T-cell (primary cell): Measurements from ENCODE around the gene MYRF. TPM values are rescaled to one million over a fixed set of nuclear protein-coding genes. Genes with fewer than 3 reads are reported as not detected.

Experiments
- ATAC-seq, 4 experiments: fragments of 200-7000 bp in 3 of 4; fragments of 150-1000 bp in 1 of 4; cut with Tn5 transposase; replicated peaks in 1 of 4; 1 replicate in 3 of 4; 2 replicates in 1 of 4; pipeline ENCODE4 v1.10.0; 2021; ENCODE audit warnings: moderate library complexity in 3 of 4, mild to moderate bottlenecking in 2 of 4, moderate number of reproducible peaks in 1 of 4
- CTCF ChIA-PET, 2 donors: fragments of 300-600 bp; sonication (Branson Sonifier 250); formaldehyde crosslinking; loops; one replicate each; lab custom pipeline; 2022; ENCODE audit warnings: antibody characterized with exemption in 2 of 2; lab: Charles Lee
- POLR2A ChIA-PET, 2 donors: fragments of 300-600 bp; sonication (Branson Sonifier 250); formaldehyde crosslinking; loops; one replicate each; lab custom pipeline; 2022; ENCODE audit warnings: antibody characterized with exemption in 2 of 2; lab: Charles Lee
- DNase-seq, 35 experiments: peaks; one replicate each; pipeline versions ENCODE4 v3.0.0 to v3.0.0-alpha.2; 2013 to 2023
- H3K27ac ChIP-seq: one replicate; pipeline ENCODE4 v1.5.1; 2013; ENCODE audit warnings: low read length
- H3K27me3 ChIP-seq, 2 experiments: replicated peaks in 1 of 2; 1 replicate in 1 of 2; 2 replicates in 1 of 2; pipeline versions ENCODE4 v1.6.1 to v1.7.0; 2013; ENCODE audit warnings: low read length in 1 of 2, mixed read lengths in 1 of 2; ENCODE audit not compliant: control insufficient read depth in 2 of 2, insufficient read depth in 2 of 2; ENCODE audit errors: extremely low read depth in 1 of 2
- H3K36me3 ChIP-seq, 2 donors: 1 replicate in 1 of 2; 2 replicates in 1 of 2; pipeline versions ENCODE4 v1.6.1 to v1.7.0; 2013; ENCODE audit warnings: low read length in 1 of 2; ENCODE audit not compliant: control insufficient read depth in 2 of 2, insufficient read depth in 1 of 2; ENCODE audit errors: extremely low read depth in 1 of 2
- H3K4me1 ChIP-seq, 2 experiments: 1 replicate in 1 of 2; 2 replicates in 1 of 2; pipeline versions ENCODE4 v1.6.1 to v1.7.0; 2013; ENCODE audit warnings: low read length in 2 of 2, mixed read lengths in 1 of 2; ENCODE audit not compliant: insufficient read depth in 2 of 2, control insufficient read depth in 1 of 2; ENCODE audit errors: extremely low read depth in 1 of 2
- H3K4me3 ChIP-seq, 2 donors: 1 replicate in 1 of 2; 2 replicates in 1 of 2; pipeline versions ENCODE4 v1.5.1 to v1.7.0; 2013; ENCODE audit warnings: mild to moderate bottlenecking in 2 of 2, low read length in 1 of 2, moderate library complexity in 1 of 2; ENCODE audit not compliant: control insufficient read depth in 1 of 2; ENCODE audit errors: extremely low read depth in 1 of 2
- H3K9me3 ChIP-seq: 2 replicates; pipeline ENCODE4 v1.7.0; 2013
- H3K27ac Mint-ChIP-seq, 2 donors: one replicate each; pipeline ENCODE4 v1.8.0; 2020 to 2021; ENCODE audit warnings: mild to moderate bottlenecking in 2 of 2, mixed read lengths in 2 of 2
- H3K27me3 Mint-ChIP-seq, 2 donors: one replicate each; pipeline ENCODE4 v1.8.0; 2021 to 2022; ENCODE audit warnings: mixed read lengths in 2 of 2
- H3K36me3 Mint-ChIP-seq: one replicate; pipeline ENCODE4 v1.8.0; 2021; ENCODE audit warnings: mixed read lengths
- H3K4me1 Mint-ChIP-seq, 3 donors: one replicate each; pipeline ENCODE4 v1.8.0; 2020 to 2022; ENCODE audit warnings: mixed read lengths in 3 of 3, mild to moderate bottlenecking in 1 of 3
- H3K4me3 Mint-ChIP-seq, 3 donors: one replicate each; pipeline ENCODE4 v1.8.0; 2020 to 2022; ENCODE audit warnings: mild to moderate bottlenecking in 3 of 3, mixed read lengths in 3 of 3, moderate library complexity in 3 of 3
- H3K9me3 Mint-ChIP-seq, 3 donors: one replicate each; pipeline ENCODE4 v1.8.0; 2020 to 2022; ENCODE audit warnings: mixed read lengths in 3 of 3
- WGBS: methylation state at CpG from one replicate; pipeline ENCODE4 v1.1.5; 2013; ENCODE audit warnings: missing lambda C conversion rate; ENCODE audit not compliant: insufficient coverage; 5-methylcytosine and 5-hydroxymethylcytosine counted together
- total RNA-seq, 35 experiments: library from RNA in 6 of 35; stranded (reverse) in 6 of 35; fragments of 120-200 nt in 1 of 35; gene quantifications; one replicate each; pipeline versions ENCODE4 v1.2.1 to v1.2.4 and lab custom pipeline; 2013 to 2026

Gene MYRF
- total RNA-seq, 5 donors from 2014 or later (not counting 1 experiment from before 2014, with no cell fraction given) = 0.95 to 4.9 (median 1.5) TPM

DNA sequence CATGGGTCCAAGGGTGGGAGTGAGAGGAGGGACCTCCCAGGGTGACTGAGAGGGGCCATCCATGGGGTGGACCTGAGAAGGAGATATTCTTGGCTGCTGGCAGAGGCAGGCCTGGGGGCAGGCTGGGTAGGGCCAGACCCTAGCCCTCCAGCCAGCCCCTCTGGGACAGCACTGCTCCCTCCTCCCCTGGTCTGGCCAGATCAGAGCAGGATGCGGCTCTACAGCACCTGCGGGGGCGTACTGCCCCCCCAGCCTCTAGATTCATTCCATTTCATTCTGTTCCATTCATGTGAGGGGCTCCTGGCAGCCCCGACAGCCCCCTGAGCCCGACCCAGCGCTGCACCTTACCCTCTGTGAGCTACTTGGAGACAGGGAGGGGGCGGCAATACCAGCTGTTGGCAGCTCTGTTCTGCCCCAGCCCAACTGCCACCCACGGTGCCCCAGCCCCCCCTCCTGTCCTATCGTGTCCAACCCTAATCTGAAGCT, 34.3 kb upstream of the MYRF start:
- H3K4me1 ChIP-seq = no peaks in the 10 kb centered on the region
- no peaks in the 10 kb centered on the region for H3K4me1 Mint-ChIP-seq
- no peaks in the 10 kb centered on the region for H3K36me3 ChIP-seq
- H3K27ac ChIP-seq = no peak overlapping the region
- peaks cover 0 to 6% of the 10 kb centered on the region in 2 donors for H3K27me3 Mint-ChIP-seq
- H3K4me3 ChIP-seq = no peak overlapping the region
- no peaks in the 10 kb centered on the region for H3K36me3 Mint-ChIP-seq
- no peaks in the 10 kb centered on the region for H3K9me3 ChIP-seq
- no peak overlapping the region for H3K4me3 Mint-ChIP-seq
- DNase-seq (no peak), ATAC-seq (no peak)
- POLR2A ChIA-PET = interaction anchor here in 1 of 2 donors (0.5 kb wide), 1 partner anchor 307 kb away, joined by 3 read pairs; no protein-coding TSS in a partner anchor
- CTCF ChIA-PET = no interaction called here
- H3K9me3 Mint-ChIP-seq = no peaks in the 10 kb centered on the region
- H3K27ac Mint-ChIP-seq = no peak overlapping the region
- WGBS = 60% methylated on average over 5 of the region's 9 CpGs
- peaks cover 0 to 17% of the 10 kb centered on the region in 2 experiments for H3K27me3 ChIP-seq

DNA sequence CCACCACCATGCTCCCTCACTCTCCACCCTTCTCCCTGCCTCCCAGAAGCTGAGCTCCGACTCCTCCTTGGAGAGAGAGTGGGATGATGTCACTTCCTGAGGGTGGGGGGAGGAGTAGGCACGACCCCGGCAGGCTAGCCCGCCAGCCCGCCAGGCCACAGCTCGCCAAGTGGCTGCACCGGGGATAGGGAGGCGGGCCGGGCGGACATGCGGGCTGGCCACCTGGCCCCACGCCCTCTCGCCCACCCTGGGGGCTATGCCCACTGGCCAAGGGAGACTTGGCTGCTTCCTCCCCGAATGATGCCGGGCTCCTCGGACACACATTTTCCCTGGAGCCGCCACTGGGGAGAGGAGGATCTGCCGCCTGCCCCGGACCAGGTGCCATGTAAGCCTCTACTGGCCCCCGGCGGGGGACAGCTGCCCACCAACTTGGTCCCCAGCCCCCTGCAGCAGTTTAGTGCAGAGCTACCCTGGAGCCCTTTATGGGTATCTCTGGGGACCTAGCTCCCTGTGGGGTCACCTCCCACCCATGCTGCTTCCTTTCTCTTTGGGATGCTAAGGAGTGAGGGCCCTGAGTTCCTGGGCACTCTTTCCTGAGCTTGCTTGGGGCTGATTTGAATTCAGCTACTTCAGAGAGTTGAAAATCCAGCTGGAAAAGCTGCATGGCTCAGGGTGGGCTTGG, 33.7 kb upstream of the MYRF start:
- no peaks in the 10 kb centered on the region for H3K4me1 ChIP-seq
- CTCF ChIA-PET = no interaction called here
- no peak for ATAC-seq
- 69% methylated on average over 16 of the region's 21 CpGs for WGBS
- POLR2A ChIA-PET = no interaction called here
- Mint-ChIP-seq H3K4me3 (no peak overlapping the region), H3K27ac (no peak overlapping the region), H3K4me1 (no peaks in the 10 kb centered on the region), H3K27me3 (peaks cover 0 to 6% of the 10 kb centered on the region in 2 donors), H3K36me3 (no peaks in the 10 kb centered on the region), H3K9me3 (no peaks in the 10 kb centered on the region)
- DNase-seq = no peak
- no peaks in the 10 kb centered on the region for H3K9me3 ChIP-seq
- H3K36me3 ChIP-seq = no peaks in the 10 kb centered on the region
- peaks cover 0 to 17% of the 10 kb centered on the region in 2 experiments for H3K27me3 ChIP-seq
- H3K4me3 ChIP-seq = no peak overlapping the region
- H3K27ac ChIP-seq = no peak overlapping the region

DNA sequence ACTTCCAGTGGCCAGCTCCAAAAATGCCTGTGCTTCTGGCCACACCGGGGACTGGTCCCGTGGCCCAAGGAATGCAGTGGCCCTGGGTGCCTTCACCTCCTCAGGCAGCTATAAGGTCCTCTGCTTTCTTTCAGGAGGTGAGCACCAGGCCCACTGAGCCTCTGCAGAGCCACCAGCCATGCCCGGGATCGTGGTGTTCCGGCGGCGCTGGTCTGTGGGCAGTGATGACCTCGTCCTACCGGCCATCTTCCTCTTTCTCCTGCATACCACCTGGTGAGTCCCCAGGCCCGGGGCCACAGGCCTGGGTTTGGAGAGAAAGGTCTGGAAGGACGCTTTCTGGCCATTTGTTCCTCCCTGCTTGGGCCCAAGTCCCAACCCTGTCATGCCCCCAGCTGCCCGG, 32.5 kb upstream of the MYRF start:
- peaks cover 0 to 17% of the 10 kb centered on the region in 2 experiments for H3K27me3 ChIP-seq
- no peaks in the 10 kb centered on the region for H3K9me3 ChIP-seq
- no peak overlapping the region for H3K4me3 Mint-ChIP-seq
- ATAC-seq (no peak), DNase-seq (no peak)
- no peaks in the 10 kb centered on the region for H3K4me1 Mint-ChIP-seq
- H3K9me3 Mint-ChIP-seq = no peaks in the 10 kb centered on the region
- WGBS = 94% methylated on average over 3 of the region's 12 CpGs
- H3K27me3 Mint-ChIP-seq = peaks cover 0 to 6% of the 10 kb centered on the region in 2 donors
- H3K4me3 ChIP-seq = no peak overlapping the region
- H3K4me1 ChIP-seq = no peaks in the 10 kb centered on the region
- no peak overlapping the region for H3K27ac ChIP-seq
- H3K36me3 Mint-ChIP-seq = no peaks in the 10 kb centered on the region
- ChIA-PET POLR2A (no interaction called here), CTCF (no interaction called here)
- no peak overlapping the region for H3K27ac Mint-ChIP-seq
- no peaks in the 10 kb centered on the region for H3K36me3 ChIP-seq

DNA sequence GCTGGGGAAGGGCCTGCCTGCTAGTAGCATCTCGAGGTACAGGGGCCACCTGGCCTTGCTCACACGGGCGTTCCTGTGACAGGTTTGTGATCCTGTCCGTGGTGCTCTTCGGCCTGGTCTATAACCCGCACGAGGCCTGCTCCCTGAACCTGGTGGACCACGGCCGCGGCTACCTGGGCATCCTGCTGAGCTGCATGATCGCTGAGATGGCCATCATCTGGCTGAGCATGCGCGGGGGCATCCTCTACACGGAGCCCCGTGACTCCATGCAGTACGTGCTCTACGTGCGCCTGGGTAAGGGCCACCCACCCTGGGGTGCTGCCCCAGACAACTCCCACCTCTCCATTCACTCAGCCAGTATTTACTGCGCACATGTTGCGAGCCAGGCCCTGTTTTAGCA, 31.8 kb upstream of the MYRF start:
- 90% methylated on average over 19 of the region's 20 CpGs for WGBS
- ATAC-seq (no peak), DNase-seq (no peak)
- Mint-ChIP-seq H3K4me3 (no peak overlapping the region), H3K9me3 (no peaks in the 10 kb centered on the region), H3K36me3 (no peaks in the 10 kb centered on the region), H3K4me1 (no peaks in the 10 kb centered on the region), H3K27me3 (peaks cover 0 to 6% of the 10 kb centered on the region in 2 donors), H3K27ac (no peak overlapping the region)
- no peaks in the 10 kb centered on the region for H3K9me3 ChIP-seq
- no peak overlapping the region for H3K4me3 ChIP-seq
- CTCF ChIA-PET = no interaction called here
- no peak overlapping the region for H3K27ac ChIP-seq
- no peaks in the 10 kb centered on the region for H3K4me1 ChIP-seq
- POLR2A ChIA-PET = no interaction called here
- H3K36me3 ChIP-seq = no peaks in the 10 kb centered on the region
- peaks cover 0 to 11% of the 10 kb centered on the region in 2 experiments for H3K27me3 ChIP-seq

DNA sequence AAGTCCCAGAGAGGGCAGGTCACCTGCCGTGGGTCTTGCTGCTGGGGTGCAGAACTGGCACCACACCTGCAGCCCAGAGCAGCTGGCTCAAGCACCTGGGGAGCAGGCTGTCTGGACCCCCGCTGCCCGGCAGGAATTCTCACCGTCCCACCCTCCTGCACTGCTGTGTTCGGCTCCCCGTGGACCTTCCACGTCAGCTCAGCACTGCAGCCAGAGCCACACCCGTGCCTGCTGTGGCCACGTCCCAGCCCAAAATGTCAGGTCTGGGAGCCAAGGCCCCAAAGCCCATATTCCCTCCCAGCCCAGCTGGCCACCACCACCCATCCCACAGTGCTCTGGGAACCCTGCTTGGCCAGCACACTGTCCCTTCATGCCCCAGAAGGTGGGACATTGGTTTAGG, 28.0 kb upstream of the MYRF start:
- H3K27me3 ChIP-seq = no peaks in the 10 kb centered on the region
- H3K36me3 Mint-ChIP-seq = no peaks in the 10 kb centered on the region
- POLR2A ChIA-PET = no interaction called here
- no peak overlapping the region for H3K27ac Mint-ChIP-seq
- ATAC-seq (no peak), DNase-seq (no peak)
- H3K36me3 ChIP-seq = no peaks in the 10 kb centered on the region
- H3K9me3 Mint-ChIP-seq = no peaks in the 10 kb centered on the region
- H3K4me1 ChIP-seq = no peaks in the 10 kb centered on the region
- 92% methylated on average over 8 of the region's 9 CpGs for whole genome bisulfite sequencing
- no peaks in the 10 kb centered on the region for H3K9me3 ChIP-seq
- no peak overlapping the region for H3K4me3 ChIP-seq
- no peaks in the 10 kb centered on the region for H3K4me1 Mint-ChIP-seq
- CTCF ChIA-PET = no interaction called here
- no peak overlapping the region for H3K27ac ChIP-seq
- H3K27me3 Mint-ChIP-seq = no peaks in the 10 kb centered on the region
- H3K4me3 Mint-ChIP-seq = no peak overlapping the region

DNA sequence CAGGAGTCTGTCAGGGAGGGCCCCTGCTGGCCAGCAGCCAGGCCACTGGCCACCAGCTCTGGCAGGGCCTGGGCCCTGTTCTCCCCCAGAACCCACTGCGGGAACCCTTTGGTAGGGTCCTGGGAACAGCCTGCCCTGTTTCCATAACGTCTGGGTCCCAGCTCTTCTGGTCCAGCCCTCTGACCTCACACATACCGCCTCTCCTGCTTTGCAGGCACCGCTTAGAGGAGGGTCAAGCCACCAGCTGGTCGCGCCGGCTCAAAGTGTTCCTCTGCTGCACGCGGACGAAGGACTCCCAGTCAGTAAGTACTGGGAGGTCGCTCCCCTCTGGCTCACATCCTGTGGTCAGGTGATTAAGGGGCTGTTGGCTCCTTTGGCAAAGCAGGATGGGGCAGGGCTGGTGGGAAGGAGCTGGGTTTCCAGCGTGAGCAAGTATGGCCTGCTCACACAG, 26.6 kb upstream of the MYRF start:
- DNase-seq = no peak
- Mint-ChIP-seq H3K4me3 (no peak overlapping the region), H3K9me3 (no peaks in the 10 kb centered on the region), H3K27ac (no peak overlapping the region), H3K36me3 (no peaks in the 10 kb centered on the region), H3K4me1 (no peaks in the 10 kb centered on the region), H3K27me3 (no peaks in the 10 kb centered on the region)
- Histone ChIP-seq H3K9me3 (no peaks in the 10 kb centered on the region), H3K4me1 (no peaks in the 10 kb centered on the region), H3K27me3 (no peaks in the 10 kb centered on the region), H3K27ac (no peak overlapping the region), H3K36me3 (no peaks in the 10 kb centered on the region), H3K4me3 (no peak overlapping the region)
- ATAC-seq = no peak
- ChIA-PET POLR2A (no interaction called here), CTCF (no interaction called here)
- WGBS = 95% methylated on average over 8 of the region's 12 CpGs
